IMR-90 (cell line): ENCODE measurements around the gene IL16. TPM values are rescaled to one million over a fixed set of nuclear protein-coding genes. Genes with fewer than 3 reads are reported as not detected.
A peak's percentile ranks its signal among the peaks of the same experiment; 100 is the strongest.

Experiments
- ATAC-seq: fragments of 200-7000 bp; cut with Tn5 transposase; 2 replicates; pipeline ENCODE4 v1.9.1; 2020; ENCODE audit warnings: low read depth, mild to moderate bottlenecking, moderate library complexity
- BruUV-seq: library from RNA; stranded (reverse); fragments of 400-500 nt; replicated peaks from 2 replicates; lab custom pipeline; 2021; lab: Mats Ljungman, UMichigan
- CTCF ChIA-PET: fragments of 300-600 bp; formaldehyde crosslinking; extraction: SDS; loops from one replicate; lab custom pipeline; 2021; ENCODE audit warnings: antibody characterized with exemption; lab: Yijun Ruan, JAX
- POLR2A ChIA-PET: fragments of 300-600 bp; sonication (Branson Sonifier 250); formaldehyde crosslinking; loops from one replicate; lab custom pipeline; 2022; ENCODE audit warnings: antibody characterized with exemption; ENCODE audit not compliant: unreplicated experiment; lab: Charles Lee
- DNase-seq: peaks from one replicate; pipeline ENCODE4 v3.0.0; 2013
- H2AFZ ChIP-seq: replicated peaks from 2 replicates; pipeline ENCODE3; 2013; ENCODE audit warnings: low read length, mild to moderate bottlenecking; ENCODE audit not compliant: poor library complexity
- H2AK5ac ChIP-seq: 2 replicates; pipeline ENCODE4 v1.6.1; 2013; ENCODE audit warnings: low read depth, low read length, inconsistent platforms
- H2AK9ac ChIP-seq: replicated peaks from 2 replicates; pipeline ENCODE3; 2013; ENCODE audit warnings: mild to moderate bottlenecking, low read depth, low read length, moderate library complexity; ENCODE audit not compliant: poor library complexity
- H2BK120ac ChIP-seq: 2 replicates; pipeline ENCODE4 v1.6.1; 2013; ENCODE audit warnings: low read depth, low read length, inconsistent platforms
- H2BK15ac ChIP-seq: 3 replicates; pipeline ENCODE4 v1.6.1; 2013; ENCODE audit warnings: low read depth, low read length, inconsistent platforms
- H2BK20ac ChIP-seq: 2 replicates; pipeline ENCODE4 v1.6.1; 2013; ENCODE audit warnings: low read depth, mild to moderate bottlenecking, inconsistent platforms, low read length, moderate library complexity
- H2BK5ac ChIP-seq: 2 replicates; pipeline ENCODE4 v1.6.1; 2013; ENCODE audit warnings: mild to moderate bottlenecking, low read depth, low read length, inconsistent platforms; ENCODE audit not compliant: poor library complexity, severe bottlenecking
- H3K14ac ChIP-seq: replicated peaks from 2 replicates; pipeline ENCODE4 v1.6.1; 2013; ENCODE audit warnings: low read depth, low read length, inconsistent platforms
- H3K18ac ChIP-seq: 2 replicates; pipeline ENCODE4 v1.6.1; 2013; ENCODE audit warnings: low read depth, low read length, control low read depth
- H3K23ac ChIP-seq: 2 replicates; pipeline ENCODE4 v1.6.1; 2013; ENCODE audit warnings: low read depth, low read length, inconsistent platforms
- H3K27ac ChIP-seq: 2 replicates; pipeline ENCODE4 v1.5.1; 2013; ENCODE audit warnings: mild to moderate bottlenecking, control low read depth, low read length; ENCODE audit not compliant: insufficient read depth
- H3K27me3 ChIP-seq: 2 replicates; pipeline ENCODE4 v1.6.1; 2013; ENCODE audit warnings: low read length; ENCODE audit not compliant: control insufficient read depth, insufficient read depth
- H3K36me3 ChIP-seq: 2 replicates; pipeline ENCODE4 v1.6.1; 2013; ENCODE audit warnings: low read length, mixed read lengths; ENCODE audit not compliant: control insufficient read depth, insufficient read depth
- H3K4ac ChIP-seq: 2 replicates; pipeline ENCODE4 v1.6.1; 2013; ENCODE audit warnings: low read depth, low read length, inconsistent platforms
- H3K4me1 ChIP-seq: 2 replicates; pipeline ENCODE4 v1.6.1; 2013; ENCODE audit warnings: low read length, mixed read lengths; ENCODE audit not compliant: control insufficient read depth, insufficient read depth
- H3K4me2 ChIP-seq: 2 replicates; pipeline ENCODE4 v1.6.1; 2013; ENCODE audit warnings: low read depth, mild to moderate bottlenecking, control low read depth, low read length, moderate library complexity
- H3K4me3 ChIP-seq: 2 replicates; pipeline ENCODE4 v1.5.1; 2013; ENCODE audit warnings: low read depth, mild to moderate bottlenecking, control low read depth, low read length, moderate library complexity; ENCODE audit not compliant: insufficient read depth
- H3K56ac ChIP-seq: 2 replicates; pipeline ENCODE4 v1.6.1; 2013; ENCODE audit warnings: low read length, inconsistent platforms; ENCODE audit not compliant: insufficient read depth; ENCODE audit errors: extremely low read depth
- H3K79me1 ChIP-seq, 2 experiments: 2 replicates each; pipeline ENCODE4 v1.6.1; 2013; ENCODE audit warnings: low read length in 2 of 2, inconsistent platforms in 1 of 2, low read depth in 1 of 2
- H3K9ac ChIP-seq: 2 replicates; pipeline ENCODE4 v1.6.1; 2013; ENCODE audit warnings: low read depth, low read length, control low read depth
- H3K9me1 ChIP-seq: 2 replicates; pipeline ENCODE4 v1.6.1; 2013; ENCODE audit warnings: low read length, inconsistent platforms; ENCODE audit not compliant: insufficient read depth
- H3K9me3 ChIP-seq: 2 replicates; pipeline ENCODE4 v1.6.1; 2013; ENCODE audit warnings: low read length; ENCODE audit not compliant: control insufficient read depth, insufficient read depth
- H4K20me1 ChIP-seq: 2 replicates; pipeline ENCODE4 v1.6.1; 2013; ENCODE audit warnings: low read length, inconsistent platforms; ENCODE audit not compliant: insufficient read depth
- H4K5ac ChIP-seq: 2 replicates; pipeline ENCODE4 v1.6.1; 2013; ENCODE audit warnings: mild to moderate bottlenecking, low read depth, low read length, control low read depth
- H4K8ac ChIP-seq, 2 experiments: 2 replicates each; pipeline ENCODE4 v1.6.1; 2013; ENCODE audit warnings: low read depth in 2 of 2, low read length in 2 of 2, control low read depth in 1 of 2, inconsistent platforms in 1 of 2
- H4K91ac ChIP-seq: 2 replicates; pipeline ENCODE4 v1.6.1; 2013; ENCODE audit warnings: low read depth, low read length, inconsistent platforms; ENCODE audit not compliant: insufficient read depth
- CHD1 ChIP-seq: IDR thresholded peaks from 2 replicates; pipeline ENCODE4 v1.6.1; 2012; ENCODE audit warnings: low read depth, low read length, improper control_type of control experiment
- CTCF ChIP-seq: conservative IDR thresholded peaks from 2 replicates; pipeline ENCODE4 v1.5.1; 2012; ENCODE audit warnings: mild to moderate bottlenecking, low read depth, low read length, improper control_type of control experiment
- MAZ ChIP-seq: IDR thresholded peaks from 2 replicates; pipeline ENCODE4 v1.6.1; 2012; ENCODE audit warnings: low read depth, mild to moderate bottlenecking, low read length, improper control_type of control experiment, moderate library complexity, borderline replicate concordance
- NFE2L2 ChIP-seq: fragments of 150-350 bp; IDR thresholded peaks from 2 replicates; pipeline ENCODE4 v1.6.1; 2016; ENCODE audit warnings: low read depth, mild to moderate bottlenecking, low read length
- POLR2A ChIP-seq: IDR thresholded peaks from 2 replicates; pipeline ENCODE4 v1.6.1; 2012; ENCODE audit warnings: mild to moderate bottlenecking, low read depth, low read length
- WGBS, 2 experiments: methylation state at CpG; one replicate each; pipeline versions ENCODE4 v1.1.5 to v1.1.7; 2013; ENCODE audit warnings: missing lambda C conversion rate in 2 of 2; ENCODE audit not compliant: insufficient read length in 1 of 2; ENCODE audit errors: extremely low coverage in 2 of 2; 5-methylcytosine and 5-hydroxymethylcytosine counted together
- dilution Hi-C: fragments of 300-500 bp; cut with HindIII; formaldehyde crosslinking; loops from one replicate; pipeline ENCODE4 v1.14.3; 2018; ENCODE audit warnings: low sequenced_read_pairs; ENCODE audit not compliant: unreplicated experiment
- in situ Hi-C: fragments of 300-500 bp; cut with MboI; formaldehyde crosslinking; loops from 3 replicates; pipeline ENCODE4 v1.14.3; 2019; ENCODE audit warnings: low sequenced_read_pairs, inconsistent platforms, mixed read lengths
- intact Hi-C: fragments of 100-400 bp; cut with micrococcal nuclease; formaldehyde crosslinking; loops from 2 replicates; pipeline ENCODE4 v1.10.0; 2022
- polyA plus RNA-seq, 3 experiments: library from polyadenylated mRNA; depleted of rRNA; stranded (reverse); fragments of >200 nt; gene quantifications; 2 replicates each; pipeline ENCODE4 v1.2.3, GENCODE V29; 2012; ENCODE audit warnings: low replicate concordance in 1 of 3
- total RNA-seq: library from RNA; depleted of rRNA; stranded (reverse); fragments of >200 nt; gene quantifications from 2 replicates; pipeline ENCODE4 v1.2.3, GENCODE V29; 2012
- TF ChIP-seq, protein P1 (sequence below): fragments of 150-350 bp; IDR thresholded peaks from 2 replicates; pipeline ENCODE4 v1.6.1; 2017; ENCODE audit warnings: mild to moderate bottlenecking, antibody characterized with exemption, low read length, low read depth

The IL16 gene
- total and polyA plus RNA-seq, 2 of the 4 experiments (the other 2 are of a cell fraction) = 0.18 to 0.27 TPM

GRCh38 chr15:81263477-81263876 lies 66.8 kb downstream of the IL16 start:
- ATAC-seq (no peak), DNase-seq (no peak)
- H3K4me2 ChIP-seq = no peak overlapping the region
- H4K20me1 ChIP-seq = no peaks in the 10 kb centered on the region
- no peak for TF ChIP-seq MAZ
- TF ChIP-seq NFE2L2 = no peak
- no peak for TF ChIP-seq CTCF
- no peak for TF ChIP-seq POLR2A
- TF ChIP-seq, protein P1, sequence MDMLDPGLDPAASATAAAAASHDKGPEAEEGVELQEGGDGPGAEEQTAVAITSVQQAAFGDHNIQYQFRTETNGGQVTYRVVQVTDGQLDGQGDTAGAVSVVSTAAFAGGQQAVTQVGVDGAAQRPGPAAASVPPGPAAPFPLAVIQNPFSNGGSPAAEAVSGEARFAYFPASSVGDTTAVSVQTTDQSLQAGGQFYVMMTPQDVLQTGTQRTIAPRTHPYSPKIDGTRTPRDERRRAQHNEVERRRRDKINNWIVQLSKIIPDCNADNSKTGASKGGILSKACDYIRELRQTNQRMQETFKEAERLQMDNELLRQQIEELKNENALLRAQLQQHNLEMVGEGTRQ = no peak
- no peak for TF ChIP-seq CHD1
- no peak overlapping the region for H3K9ac ChIP-seq
- H3K27ac ChIP-seq = no peak overlapping the region
- H3K4me3 ChIP-seq = no peak overlapping the region
- H3K9me3 ChIP-seq = no peaks in the 10 kb centered on the region
- peaks cover 2% of the 10 kb centered on the region; the same call in 1 of the 2 replicates for H3K36me3 ChIP-seq
- dilution Hi-C loops = no loop called here
- H2BK5ac ChIP-seq = no peak overlapping the region
- H3K79me1 ChIP-seq = no peaks in the 10 kb centered on the region
- no peak overlapping the region for H2AK9ac ChIP-seq
- ChIA-PET CTCF (interaction anchor here (1.1 to 7.3 kb wide), 2 partner anchors 109 to 150 kb away, joined by 3 to 117 read pairs; no protein-coding TSS in a partner anchor), POLR2A (interaction anchor here (0.6 kb wide), 1 partner anchor 64 kb away, joined by 6 read pairs; no protein-coding TSS in a partner anchor)
- no peak overlapping the region for H3K56ac ChIP-seq
- no peak overlapping the region for H3K14ac ChIP-seq
- no peak overlapping the region for H2BK120ac ChIP-seq
- 0 out of 2 replicates have a peak overlapping the region, but pooled peaks have one; percentile 29 for H3K4ac ChIP-seq
- no peaks in the 10 kb centered on the region for H3K27me3 ChIP-seq
- intact Hi-C loops = no loop called here
- H3K23ac ChIP-seq = no peak overlapping the region
- no peak overlapping the region for H3K18ac ChIP-seq
- 0 out of 2 replicates have a peak overlapping the region, but pooled peaks have one; percentile 2 for H2AK5ac ChIP-seq
- no peak overlapping the region for H4K91ac ChIP-seq
- peaks cover 2% of the 10 kb centered on the region; the same call in 1 of the 2 replicates for H3K4me1 ChIP-seq
- 0 out of 2 replicates have a peak, but pooled peaks cover 3% of the 10 kb centered on the region for H3K9me1 ChIP-seq
- peak overlapping the region; percentile 25; the same call in 1 of the 2 replicates for H2BK20ac ChIP-seq
- no peak overlapping the region for H4K5ac ChIP-seq
- no peak overlapping the region for H4K8ac ChIP-seq
- BruUV-seq = no TSS peak
- no CpG with 5 or more reads among the region's 4 CpGs for WGBS, 2 experiments
- no peak overlapping the region; the same call in 2 of the 3 replicates for H2BK15ac ChIP-seq
- no peak overlapping the region for H2AFZ ChIP-seq
- in situ Hi-C loops = loop anchor here (10.0 kb wide), 1 partner anchor 269 kb away; no protein-coding TSS in a partner anchor
